HEK293 (cell line): ENCODE measurements around the gene MAGOHB.
A peak's percentile ranks its signal among the peaks of the same experiment; 100 is the strongest.
"Not testable (repeated sequence)": the region's sequence is repeated elsewhere in the genome, so short reads cannot be mapped to it uniquely, and the experiment has no call there.

Experiments used
- CTCF ChIA-PET: fragments of 350-600 bp; formaldehyde crosslinking; extraction: SDS; loops from one replicate; lab custom pipeline; 2021; ENCODE audit warnings: antibody characterized with exemption; lab: Yijun Ruan, JAX
- POLR2A ChIA-PET: fragments of 300-600 bp; formaldehyde crosslinking; extraction: SDS; loops from one replicate; lab custom pipeline; 2020; ENCODE audit warnings: antibody characterized with exemption, inconsistent platforms; lab: Yijun Ruan, JAX
- H3K27ac ChIP-seq: fragments of 200-500 bp; sonication (Bioruptor generic); 2 replicates; pipeline ENCODE4 v1.5.1; 2014; ENCODE audit warnings: low read depth, low read length, control low read depth, inconsistent platforms; ENCODE audit errors: extremely low read depth
- H3K36me3 ChIP-seq, 2 experiments: fragments of 200-500 bp in 1 of 2; sonication (Bioruptor generic) in 1 of 2; 1 replicate in 1 of 2; 2 replicates in 1 of 2; pipeline ENCODE4 v1.5.1; 2014 to 2017; ENCODE audit warnings: inconsistent platforms in 2 of 2, low read length in 2 of 2; ENCODE audit not compliant: control insufficient read depth in 2 of 2, insufficient read depth in 1 of 2
- H3K4me1 ChIP-seq: fragments of 200-500 bp; sonication (Bioruptor generic); 2 replicates; pipeline ENCODE4 v1.5.1; 2014; ENCODE audit warnings: mild to moderate bottlenecking, low read length, inconsistent platforms; ENCODE audit not compliant: control insufficient read depth, insufficient read depth
- H3K4me3 ChIP-seq: 2 replicates; pipeline ENCODE4 v1.5.1; 2011; ENCODE audit warnings: low read depth, mild to moderate bottlenecking, control low read depth, low read length, moderate library complexity
- H3K9me3 ChIP-seq: fragments of 200-500 bp; sonication (Bioruptor generic); 2 replicates; pipeline ENCODE4 v1.5.1; 2014; ENCODE audit warnings: low read depth, low read length, inconsistent platforms; ENCODE audit not compliant: control insufficient read depth, insufficient read depth
- HOXD13 ChIP-seq: sonication (generic); formaldehyde crosslinking; IDR thresholded peaks from 2 replicates; pipeline ENCODE4 v1.8.0; 2022; ENCODE audit warnings: missing genetic modification reagents, borderline replicate concordance
- KLF1 ChIP-seq: fragments of 450-650 bp; formaldehyde crosslinking; IDR thresholded peaks from 2 replicates; pipeline ENCODE4 v1.5.1; 2016; ENCODE audit warnings: missing biosample characterization, missing genetic modification characterization
- KLF16 ChIP-seq: fragments of 450-650 bp; formaldehyde crosslinking; IDR thresholded peaks from 2 replicates; pipeline ENCODE4 v1.5.1; 2017; ENCODE audit warnings: missing biosample characterization, missing genetic modification characterization
- KLF7 ChIP-seq: fragments of 450-650 bp; formaldehyde crosslinking; IDR thresholded peaks from 2 replicates; pipeline ENCODE4 v1.5.1; 2016; ENCODE audit warnings: missing biosample characterization, missing genetic modification characterization, borderline replicate concordance
- REPIN1 ChIP-seq: fragments of 450-650 bp; formaldehyde crosslinking; IDR thresholded peaks from 2 replicates; pipeline ENCODE4 v1.5.1; 2017; ENCODE audit warnings: missing biosample characterization, missing genetic modification characterization, low read depth
- SCRT2 ChIP-seq: fragments of 450-650 bp; formaldehyde crosslinking; IDR thresholded peaks from 2 replicates; pipeline ENCODE4 v1.5.1; 2016; ENCODE audit warnings: missing biosample characterization, missing genetic modification characterization
- ZNF292 ChIP-seq: fragments of 450-650 bp; formaldehyde crosslinking; IDR thresholded peaks from 2 replicates; pipeline ENCODE4 v1.5.1; 2016; ENCODE audit warnings: low read depth, missing biosample characterization, missing genetic modification characterization, borderline replicate concordance
- ZNF311 ChIP-seq: fragments of 450-650 bp; formaldehyde crosslinking; IDR thresholded peaks from 2 replicates; pipeline ENCODE4 v1.5.1; 2017; ENCODE audit warnings: missing biosample characterization, missing genetic modification characterization, borderline replicate concordance
- ZNF404 ChIP-seq: fragments of 450-650 bp; formaldehyde crosslinking; IDR thresholded peaks from 2 replicates; pipeline ENCODE4 v1.5.1; 2017; ENCODE audit warnings: missing biosample characterization, missing genetic modification characterization
- ZNF510 ChIP-seq: fragments of 450-650 bp; formaldehyde crosslinking; IDR thresholded peaks from 2 replicates; pipeline ENCODE4 v1.5.1; 2018; ENCODE audit warnings: mild to moderate bottlenecking, missing genetic modification characterization, missing biosample characterization; ENCODE audit not compliant: insufficient replicate concordance
- ZNF513 ChIP-seq: fragments of 450-650 bp; IDR thresholded peaks from 2 replicates; pipeline ENCODE4 v1.5.1; 2018; ENCODE audit warnings: missing biosample characterization, missing genetic modification characterization
- ZNF529 ChIP-seq: fragments of 450-650 bp; formaldehyde crosslinking; IDR thresholded peaks from 2 replicates; pipeline ENCODE4 v1.5.1; 2017; ENCODE audit warnings: missing genetic modification characterization, missing biosample characterization; ENCODE audit not compliant: insufficient replicate concordance
- ZNF549 ChIP-seq: fragments of 450-650 bp; IDR thresholded peaks from 2 replicates; pipeline ENCODE4 v1.5.1; 2018; ENCODE audit warnings: missing biosample characterization, missing genetic modification characterization, mild to moderate bottlenecking, inconsistent platforms, moderate library complexity
- ZNF585B ChIP-seq: fragments of 450-650 bp; formaldehyde crosslinking; IDR thresholded peaks from 2 replicates; pipeline ENCODE4 v1.5.1; 2016; ENCODE audit warnings: missing biosample characterization, missing genetic modification characterization
- ZNF621 ChIP-seq: fragments of 450-650 bp; formaldehyde crosslinking; IDR thresholded peaks from 2 replicates; pipeline ENCODE4 v1.5.1; 2017; ENCODE audit warnings: missing biosample characterization, missing genetic modification characterization
- ZNF629 ChIP-seq: fragments of 450-650 bp; formaldehyde crosslinking; IDR thresholded peaks from 2 replicates; pipeline ENCODE4 v1.5.1; 2017; ENCODE audit warnings: missing biosample characterization, missing genetic modification characterization
- ZNF701 ChIP-seq: fragments of 450-650 bp; formaldehyde crosslinking; IDR thresholded peaks from 2 replicates; pipeline ENCODE4 v1.5.1; 2016; ENCODE audit warnings: missing biosample characterization, missing genetic modification characterization
- ZNF707 ChIP-seq: fragments of 450-650 bp; formaldehyde crosslinking; IDR thresholded peaks from 2 replicates; pipeline ENCODE4 v1.5.1; 2016; ENCODE audit warnings: missing biosample characterization, missing genetic modification characterization
- ZNF747 ChIP-seq: fragments of 450-650 bp; formaldehyde crosslinking; IDR thresholded peaks from 2 replicates; pipeline ENCODE4 v1.5.1; 2016; ENCODE audit warnings: missing biosample characterization, missing genetic modification characterization
- ZSCAN23 ChIP-seq: fragments of 450-650 bp; formaldehyde crosslinking; IDR thresholded peaks from 2 replicates; pipeline ENCODE4 v1.5.1; 2016; ENCODE audit warnings: missing biosample characterization, missing genetic modification characterization
- TF ChIP-seq, protein P1 (sequence below): sonication (generic); formaldehyde crosslinking; IDR thresholded peaks from 2 replicates; pipeline ENCODE4 v1.8.1; 2022; ENCODE audit warnings: mild to moderate bottlenecking, moderate library complexity, missing genetic modification reagents
- TF ChIP-seq, protein P2 (sequence below): fragments of 450-650 bp; formaldehyde crosslinking; IDR thresholded peaks from 2 replicates; pipeline ENCODE4 v1.5.1; 2016; ENCODE audit warnings: missing biosample characterization, missing genetic modification characterization, borderline replicate concordance

Gene MAGOHB

GRCh38 chr12:10646576-10646975, 33.2 kb upstream of the MAGOHB start:
- H3K36me3 ChIP-seq, H3K27ac ChIP-seq, H3K4me1 ChIP-seq, POLR2A ChIA-PET, H3K9me3 ChIP-seq, CTCF ChIA-PET, H3K4me3 ChIP-seq: not testable (repeated sequence)
- TF ChIP-seq ZNF585B (tag by site-specific recombination) = peak; percentile 84

DNA sequence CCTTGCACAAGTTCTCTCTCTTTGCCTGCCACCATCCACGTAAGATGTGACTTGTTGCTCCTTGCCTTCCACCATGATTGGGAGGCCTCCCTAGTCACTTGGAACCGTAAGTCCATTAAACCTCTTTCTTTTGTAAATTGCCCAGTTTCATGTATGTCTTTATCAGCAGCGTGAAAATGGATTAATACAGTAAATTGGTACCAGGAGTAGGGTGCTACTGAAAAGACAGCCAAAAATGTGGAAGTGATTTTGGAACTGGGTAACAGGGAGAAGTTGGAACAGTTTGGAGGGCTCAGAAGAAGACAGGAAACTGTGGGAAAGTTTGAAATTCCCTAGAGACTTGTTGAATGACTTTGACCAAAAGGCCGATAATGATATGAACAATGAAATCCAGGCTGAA, 32.5 kb upstream of the MAGOHB start:
- TF ChIP-seq KLF1 = no peak
- TF ChIP-seq ZNF510 (tag by site-specific recombination) = no peak
- TF ChIP-seq SCRT2 (tag by site-specific recombination) = peak; percentile 32; the same call in 1 of the 2 replicates
- TF ChIP-seq ZNF747 = no peak
- TF ChIP-seq ZNF707 (tag by site-specific recombination) = peak; percentile 92
- TF ChIP-seq ZSCAN23 = no peak
- TF ChIP-seq, protein P1, sequence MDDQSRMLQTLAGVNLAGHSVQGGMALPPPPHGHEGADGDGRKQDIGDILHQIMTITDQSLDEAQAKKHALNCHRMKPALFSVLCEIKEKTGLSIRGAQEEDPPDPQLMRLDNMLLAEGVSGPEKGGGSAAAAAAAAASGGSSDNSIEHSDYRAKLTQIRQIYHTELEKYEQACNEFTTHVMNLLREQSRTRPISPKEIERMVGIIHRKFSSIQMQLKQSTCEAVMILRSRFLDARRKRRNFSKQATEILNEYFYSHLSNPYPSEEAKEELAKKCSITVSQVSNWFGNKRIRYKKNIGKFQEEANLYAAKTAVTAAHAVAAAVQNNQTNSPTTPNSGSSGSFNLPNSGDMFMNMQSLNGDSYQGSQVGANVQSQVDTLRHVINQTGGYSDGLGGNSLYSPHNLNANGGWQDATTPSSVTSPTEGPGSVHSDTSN (CRISPR knock-in tag) = no peak
- no peak for TF ChIP-seq REPIN1 (tag by site-specific recombination)
- TF ChIP-seq, protein P2, sequence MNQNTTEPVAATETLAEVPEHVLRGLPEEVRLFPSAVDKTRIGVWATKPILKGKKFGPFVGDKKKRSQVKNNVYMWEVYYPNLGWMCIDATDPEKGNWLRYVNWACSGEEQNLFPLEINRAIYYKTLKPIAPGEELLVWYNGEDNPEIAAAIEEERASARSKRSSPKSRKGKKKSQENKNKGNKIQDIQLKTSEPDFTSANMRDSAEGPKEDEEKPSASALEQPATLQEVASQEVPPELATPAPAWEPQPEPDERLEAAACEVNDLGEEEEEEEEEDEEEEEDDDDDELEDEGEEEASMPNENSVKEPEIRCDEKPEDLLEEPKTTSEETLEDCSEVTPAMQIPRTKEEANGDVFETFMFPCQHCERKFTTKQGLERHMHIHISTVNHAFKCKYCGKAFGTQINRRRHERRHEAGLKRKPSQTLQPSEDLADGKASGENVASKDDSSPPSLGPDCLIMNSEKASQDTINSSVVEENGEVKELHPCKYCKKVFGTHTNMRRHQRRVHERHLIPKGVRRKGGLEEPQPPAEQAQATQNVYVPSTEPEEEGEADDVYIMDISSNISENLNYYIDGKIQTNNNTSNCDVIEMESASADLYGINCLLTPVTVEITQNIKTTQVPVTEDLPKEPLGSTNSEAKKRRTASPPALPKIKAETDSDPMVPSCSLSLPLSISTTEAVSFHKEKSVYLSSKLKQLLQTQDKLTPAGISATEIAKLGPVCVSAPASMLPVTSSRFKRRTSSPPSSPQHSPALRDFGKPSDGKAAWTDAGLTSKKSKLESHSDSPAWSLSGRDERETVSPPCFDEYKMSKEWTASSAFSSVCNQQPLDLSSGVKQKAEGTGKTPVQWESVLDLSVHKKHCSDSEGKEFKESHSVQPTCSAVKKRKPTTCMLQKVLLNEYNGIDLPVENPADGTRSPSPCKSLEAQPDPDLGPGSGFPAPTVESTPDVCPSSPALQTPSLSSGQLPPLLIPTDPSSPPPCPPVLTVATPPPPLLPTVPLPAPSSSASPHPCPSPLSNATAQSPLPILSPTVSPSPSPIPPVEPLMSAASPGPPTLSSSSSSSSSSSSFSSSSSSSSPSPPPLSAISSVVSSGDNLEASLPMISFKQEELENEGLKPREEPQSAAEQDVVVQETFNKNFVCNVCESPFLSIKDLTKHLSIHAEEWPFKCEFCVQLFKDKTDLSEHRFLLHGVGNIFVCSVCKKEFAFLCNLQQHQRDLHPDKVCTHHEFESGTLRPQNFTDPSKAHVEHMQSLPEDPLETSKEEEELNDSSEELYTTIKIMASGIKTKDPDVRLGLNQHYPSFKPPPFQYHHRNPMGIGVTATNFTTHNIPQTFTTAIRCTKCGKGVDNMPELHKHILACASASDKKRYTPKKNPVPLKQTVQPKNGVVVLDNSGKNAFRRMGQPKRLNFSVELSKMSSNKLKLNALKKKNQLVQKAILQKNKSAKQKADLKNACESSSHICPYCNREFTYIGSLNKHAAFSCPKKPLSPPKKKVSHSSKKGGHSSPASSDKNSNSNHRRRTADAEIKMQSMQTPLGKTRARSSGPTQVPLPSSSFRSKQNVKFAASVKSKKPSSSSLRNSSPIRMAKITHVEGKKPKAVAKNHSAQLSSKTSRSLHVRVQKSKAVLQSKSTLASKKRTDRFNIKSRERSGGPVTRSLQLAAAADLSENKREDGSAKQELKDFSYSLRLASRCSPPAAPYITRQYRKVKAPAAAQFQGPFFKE (tag by site-specific recombination) = no peak
- TF ChIP-seq ZNF404 (tag by site-specific recombination) = no peak
- TF ChIP-seq, all 188 proteins: peak for 2
- ChIA-PET POLR2A (no interaction called here), CTCF (no interaction called here)
- H3K9me3 ChIP-seq = no peaks in the 10 kb centered on the region
- no peaks in the 10 kb centered on the region for H3K4me1 ChIP-seq
- no peaks in the 10 kb centered on the region for H3K36me3 ChIP-seq
- H3K4me3 ChIP-seq = no peak overlapping the region
- H3K27ac ChIP-seq = no peak overlapping the region

GRCh38 chr12:10641735-10642500, 28.5 kb upstream of the MAGOHB start:
- H3K9me3 ChIP-seq = no peaks in the 10 kb centered on the region
- H3K4me1 ChIP-seq = no peaks in the 10 kb centered on the region
- POLR2A ChIA-PET = no interaction called here
- CTCF ChIA-PET = no interaction called here
- no peak overlapping the region for H3K27ac ChIP-seq
- no peaks in the 10 kb centered on the region for H3K36me3 ChIP-seq
- no peak overlapping the region for H3K4me3 ChIP-seq
- no peak for TF ChIP-seq ZNF513 (tag by site-specific recombination)
- no peak for TF ChIP-seq ZNF621 (tag by site-specific recombination)
- no peak for TF ChIP-seq ZNF701
- no peak for TF ChIP-seq ZNF311 (tag by site-specific recombination)
- no peak for TF ChIP-seq ZNF629 (tag by site-specific recombination)
- no peak for TF ChIP-seq ZNF529 (tag by site-specific recombination)
- no peak for TF ChIP-seq ZNF549 (tag by site-specific recombination)
- no peak for TF ChIP-seq KLF16 (tag by site-specific recombination)
- TF ChIP-seq HOXD13 (CRISPR knock-in tag) = no peak
- no peak for TF ChIP-seq ZNF292 (tag by site-specific recombination)
- no peak for TF ChIP-seq KLF7 (tag by site-specific recombination)
